GM19043 (cell line): Measurements from ENCODE around the gene PNPLA6.
"Not testable (repeated sequence)": the region's sequence is repeated elsewhere in the genome, so short reads cannot be mapped to it uniquely, and the experiment has no call there.

Experiments
- ATAC-seq: cut with Tn5 transposase; IDR thresholded peaks from one replicate; pipeline ENCODE4 v1.9.1; 2021; ENCODE audit warnings: low read depth; ENCODE audit not compliant: unreplicated experiment

PNPLA6 gene

DNA sequence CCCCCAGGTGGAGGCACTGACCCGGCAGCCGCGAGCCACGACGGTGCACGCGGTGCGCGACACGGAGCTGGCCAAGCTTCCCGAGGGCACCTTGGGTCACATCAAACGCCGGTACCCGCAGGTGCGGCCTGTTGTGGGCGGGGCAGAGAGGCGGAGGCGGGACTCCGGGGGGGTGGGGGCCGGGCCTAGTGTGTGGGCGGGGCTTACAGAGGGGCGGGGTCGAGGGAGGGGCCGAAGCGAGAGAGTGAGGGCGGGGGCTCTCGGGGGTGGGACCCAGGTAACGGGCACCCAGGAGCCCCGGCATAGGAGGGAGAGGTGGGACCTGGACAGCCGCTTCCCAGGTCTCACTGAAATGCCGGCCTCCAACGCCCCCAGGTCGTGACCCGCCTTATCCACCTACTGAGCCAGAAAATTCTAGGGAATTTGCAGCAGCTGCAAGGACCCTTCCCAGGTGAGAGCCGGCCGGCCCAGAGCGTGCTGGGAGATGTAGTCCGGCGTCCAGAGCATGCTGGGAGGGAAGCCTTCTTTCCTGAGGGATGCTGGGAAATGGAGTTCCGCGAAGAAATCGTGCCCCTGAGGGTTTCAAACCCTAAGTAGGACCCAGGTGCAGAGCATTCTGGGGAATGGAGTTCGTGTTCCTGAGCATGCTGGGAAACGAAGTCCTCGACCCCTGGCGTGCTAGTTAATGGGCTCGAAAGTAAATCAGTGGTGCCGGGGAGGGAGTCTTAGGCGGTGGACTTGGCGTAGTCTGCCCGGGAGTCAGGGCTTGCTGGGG, 15.7 kb downstream of the PNPLA6 start:
- no peak for ATAC-seq

DNA sequence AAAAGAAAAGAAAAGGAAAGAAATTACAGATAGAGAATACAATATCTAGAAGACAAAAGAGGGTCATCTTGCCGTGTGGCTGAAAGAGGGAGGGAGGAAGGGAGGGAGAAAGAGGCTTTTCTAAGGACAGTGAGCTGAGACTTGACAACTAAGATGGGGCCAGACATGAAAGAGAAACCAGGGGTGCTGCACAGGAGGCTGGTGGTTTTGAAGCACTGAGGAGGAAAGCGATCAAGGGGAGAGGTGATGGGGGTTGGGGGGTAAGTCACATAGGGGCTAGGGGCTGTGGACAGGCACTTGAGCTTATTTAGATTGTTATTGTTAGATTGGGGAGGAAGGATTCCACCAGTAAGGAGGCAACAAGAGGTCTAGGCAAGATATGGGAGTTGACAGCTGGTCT, 17.3 kb downstream of the PNPLA6 start:
- no peak for ATAC-seq

DNA sequence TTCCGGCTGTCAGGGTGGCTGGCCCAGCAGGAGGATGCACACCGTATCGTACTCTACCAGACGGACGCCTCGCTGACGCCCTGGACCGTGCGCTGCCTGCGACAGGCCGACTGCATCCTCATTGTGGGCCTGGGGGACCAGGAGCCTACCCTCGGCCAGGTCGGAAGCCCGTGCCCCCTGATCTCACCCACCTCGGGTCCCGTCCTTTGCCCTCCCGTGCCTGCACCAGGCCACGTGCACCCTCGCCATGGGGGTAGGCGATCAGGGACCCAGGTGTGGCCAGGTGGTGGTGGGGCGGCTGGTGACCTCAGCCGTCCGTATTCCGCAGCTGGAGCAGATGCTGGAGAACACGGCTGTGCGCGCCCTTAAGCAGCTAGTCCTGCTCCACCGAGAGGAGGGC, 19.0 kb downstream of the PNPLA6 start:
- no peak for ATAC-seq

DNA sequence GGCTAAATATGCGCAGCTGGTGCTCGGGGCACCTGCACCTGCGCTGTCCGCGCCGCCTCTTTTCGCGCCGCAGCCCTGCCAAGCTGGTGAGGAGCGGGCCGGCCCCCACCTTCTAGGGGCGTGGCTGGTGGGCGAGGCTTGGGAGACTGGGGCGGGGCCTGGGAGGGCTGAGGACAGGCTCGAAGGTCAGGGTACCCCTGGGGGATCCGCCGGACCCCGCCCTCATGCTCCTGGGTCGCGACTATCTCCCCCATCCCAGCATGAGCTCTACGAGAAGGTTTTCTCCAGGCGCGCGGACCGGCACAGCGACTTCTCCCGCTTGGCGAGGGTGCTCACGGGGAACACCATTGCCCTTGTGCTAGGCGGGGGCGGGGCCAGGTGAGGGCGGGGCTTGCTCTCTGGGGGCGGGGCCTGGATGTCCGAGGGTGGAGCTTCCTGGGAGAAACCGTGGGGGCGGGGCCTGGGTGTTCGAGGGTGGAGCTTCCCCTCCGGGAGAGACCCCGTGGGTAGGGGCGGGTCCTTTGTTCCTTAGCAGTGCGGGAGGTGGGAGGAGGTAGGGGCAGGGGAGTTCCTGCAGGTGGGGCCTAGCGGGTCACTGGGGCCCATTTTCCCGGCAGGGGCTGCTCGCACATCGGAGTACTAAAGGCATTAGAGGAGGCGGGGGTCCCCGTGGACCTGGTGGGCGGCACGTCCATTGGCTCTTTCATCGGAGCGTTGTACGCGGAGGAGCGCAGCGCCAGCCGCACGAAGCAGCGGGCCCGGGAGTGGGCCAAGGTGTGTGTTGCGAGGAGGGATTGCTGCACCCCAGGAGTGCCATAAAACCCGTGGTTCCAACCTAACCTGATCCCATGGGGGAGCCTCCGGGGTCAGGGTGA, 19.7 kb downstream of the PNPLA6 start:
- ATAC-seq = no peak

DNA sequence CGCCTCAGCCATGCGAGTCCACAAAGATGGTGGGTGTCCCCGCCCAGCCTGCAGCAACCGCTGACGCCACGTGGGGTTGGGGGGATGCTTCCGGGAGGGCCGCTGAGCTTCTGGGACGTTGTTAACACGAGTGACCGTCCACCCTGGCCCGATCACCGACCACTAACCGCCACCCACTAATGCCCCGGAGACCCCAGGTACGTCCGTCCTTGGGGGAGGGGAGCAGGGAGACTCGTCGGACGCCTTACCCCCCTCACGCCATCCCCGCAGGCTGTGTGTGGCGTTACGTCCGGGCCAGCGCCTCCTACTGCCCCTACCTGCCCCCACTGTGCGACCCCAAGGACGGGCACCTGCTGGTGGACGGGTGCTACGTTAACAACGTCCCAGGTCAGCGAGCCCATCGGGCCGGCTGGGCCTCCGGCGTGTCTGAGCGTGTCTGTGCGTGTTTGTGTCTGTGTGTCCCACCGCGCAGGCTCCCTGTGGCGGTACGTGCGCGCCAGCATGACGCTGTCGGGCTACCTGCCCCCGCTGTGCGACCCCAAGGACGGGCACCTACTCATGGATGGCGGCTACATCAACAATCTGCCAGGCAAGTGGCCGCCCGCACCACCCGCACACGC, 21.3 kb downstream of the PNPLA6 start:
- no peak for ATAC-seq

DNA sequence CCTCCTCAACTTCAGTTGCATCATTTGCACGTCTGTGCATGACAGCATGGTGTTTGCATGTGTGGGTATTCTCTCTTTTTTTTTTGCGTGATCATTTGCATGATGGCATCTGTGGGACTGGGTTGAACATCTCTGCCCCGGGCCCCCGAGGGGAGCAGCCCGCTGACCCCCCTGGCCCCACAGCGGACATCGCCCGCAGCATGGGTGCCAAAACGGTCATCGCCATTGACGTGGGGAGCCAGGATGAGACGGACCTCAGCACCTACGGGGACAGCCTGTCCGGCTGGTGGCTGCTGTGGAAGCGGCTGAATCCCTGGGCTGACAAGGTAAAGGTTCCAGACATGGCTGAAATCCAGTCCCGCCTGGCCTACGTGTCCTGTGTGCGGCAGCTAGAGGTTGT, 23.1 kb downstream of the PNPLA6 start:
- ATAC-seq = no peak

DNA sequence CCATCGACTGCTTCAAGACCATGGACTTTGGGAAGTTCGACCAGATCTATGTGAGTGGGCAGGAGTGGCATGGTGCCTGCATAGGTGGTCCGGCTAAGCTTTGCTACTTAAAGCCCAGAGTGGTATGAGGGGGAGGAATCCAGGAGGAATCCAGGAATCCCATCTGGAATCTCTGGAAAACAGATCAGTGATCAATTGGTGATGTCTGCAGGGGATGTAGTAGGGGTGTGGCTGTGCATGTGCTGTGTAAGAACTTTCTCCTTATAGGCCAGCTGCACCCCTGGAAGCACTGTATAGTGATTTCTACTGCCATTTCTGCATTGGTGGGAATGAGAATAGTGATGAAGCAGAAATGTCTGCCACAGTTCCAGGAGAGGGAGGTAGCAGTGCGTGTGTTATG, 23.6 kb downstream of the PNPLA6 start:
- ATAC-seq = no peak

DNA sequence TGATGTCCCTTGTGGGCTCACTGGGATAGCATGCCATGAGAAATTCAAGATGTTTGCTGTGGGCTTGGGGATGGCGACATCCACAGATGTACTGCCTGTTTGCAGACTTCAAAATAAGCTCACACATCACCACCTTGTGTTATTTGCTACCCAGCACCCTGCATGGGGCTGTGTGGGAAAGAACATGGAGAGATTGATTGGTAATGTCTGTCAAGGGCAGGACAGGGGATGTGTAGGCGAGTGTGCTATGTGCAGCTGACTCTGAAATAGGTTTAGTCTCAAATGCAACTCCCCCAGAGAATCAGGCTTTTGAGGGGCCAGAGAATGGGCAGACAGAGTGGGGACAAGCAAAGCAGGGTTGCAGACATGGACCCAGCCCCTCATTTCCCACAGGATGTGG, 24.7 kb downstream of the PNPLA6 start:
- ATAC-seq = no peak

DNA sequence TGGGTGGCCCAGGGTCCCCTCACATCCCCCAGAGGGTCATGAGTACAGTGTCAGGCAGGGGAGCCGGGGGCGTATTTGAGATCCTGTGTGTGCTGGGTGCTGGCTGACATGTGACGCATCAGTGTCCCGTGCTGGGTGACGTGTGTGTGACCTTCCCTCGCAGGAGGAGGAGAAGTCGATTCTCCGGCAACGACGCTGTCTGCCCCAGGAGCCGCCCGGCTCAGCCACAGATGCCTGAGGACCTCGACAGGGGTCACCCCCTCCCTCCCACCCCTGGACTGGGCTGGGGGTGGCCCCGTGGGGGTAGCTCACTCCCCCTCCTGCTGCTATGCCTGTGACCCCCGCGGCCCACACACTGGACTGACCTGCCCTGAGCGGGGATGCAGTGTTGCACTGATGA, 25.8 kb downstream of the PNPLA6 start:
- ATAC-seq = no peak

DNA sequence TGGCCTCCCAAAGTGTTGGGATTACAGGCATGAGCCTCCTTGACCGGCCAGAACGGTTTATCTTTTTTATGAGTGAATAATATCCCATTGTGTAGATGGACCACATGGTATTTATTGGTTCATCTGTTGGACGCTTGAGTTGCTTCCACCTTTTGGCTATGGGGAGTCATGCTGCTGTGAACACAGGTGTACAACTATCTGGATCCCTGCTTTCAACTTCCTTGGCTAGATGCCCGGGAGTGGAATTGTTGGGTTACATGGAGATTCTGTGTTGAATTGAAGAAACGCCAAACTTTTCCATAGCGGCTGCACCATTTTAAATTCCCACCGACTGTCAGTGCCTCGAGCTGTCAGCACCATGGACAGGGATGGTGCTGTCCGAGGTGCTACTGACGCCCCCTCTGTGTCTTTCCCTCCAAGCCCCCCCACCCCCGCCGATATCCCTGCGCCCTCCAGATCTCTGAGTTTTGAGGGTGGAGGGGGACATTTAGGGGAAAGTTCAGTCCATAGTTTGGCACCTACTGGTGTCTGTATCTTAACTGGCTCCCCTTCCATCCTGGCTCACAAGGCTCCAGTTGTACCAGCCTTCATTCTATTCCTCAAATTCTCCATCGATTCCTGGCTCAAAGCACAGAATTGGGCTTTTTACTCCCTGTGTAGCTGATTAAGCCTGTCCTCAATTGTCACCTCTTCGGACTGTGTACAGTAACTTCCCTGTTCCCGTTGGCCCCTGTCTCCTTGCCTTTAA, 27.3 kb downstream of the PNPLA6 start:
- ATAC-seq = no peak

DNA sequence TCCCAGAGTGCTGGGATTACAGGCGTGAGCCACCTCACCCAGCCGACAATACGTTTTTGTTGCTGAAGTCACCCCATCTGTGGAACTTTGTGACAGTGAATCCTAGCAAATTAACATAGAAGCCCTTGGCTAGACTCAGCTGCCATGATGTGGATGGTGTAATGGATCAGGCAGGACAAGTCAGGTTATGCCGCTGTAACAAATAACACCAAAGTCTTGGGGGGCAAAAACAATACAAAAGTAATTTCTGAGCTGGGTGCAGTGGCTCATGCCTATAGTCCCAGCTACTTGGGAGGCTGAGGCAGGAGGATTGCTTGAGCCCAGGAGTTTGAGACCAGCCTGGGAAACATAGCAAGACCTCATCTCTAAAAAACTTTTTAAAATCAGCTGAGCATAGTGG, 29.3 kb downstream of the PNPLA6 start:
- no peak for ATAC-seq

DNA sequence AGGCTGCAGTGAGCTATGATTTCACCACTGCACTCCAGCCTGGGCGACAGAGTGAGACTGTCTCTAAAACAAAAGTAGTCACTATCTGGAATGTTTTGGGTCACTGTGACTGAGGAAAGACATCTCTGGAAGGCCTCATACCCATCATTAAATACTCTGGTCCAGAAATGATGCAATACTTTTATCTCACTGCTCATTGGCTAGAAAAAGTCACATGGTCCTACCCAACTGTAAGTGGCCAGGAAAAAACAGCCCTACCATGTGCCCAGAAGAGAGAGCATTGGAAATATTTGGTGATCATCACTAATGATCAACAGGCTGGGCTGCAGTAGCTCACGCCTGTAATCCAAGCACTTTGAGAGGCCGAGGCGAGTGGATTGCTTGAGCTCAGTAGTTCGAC, 29.8 kb downstream of the PNPLA6 start:
- no peak for ATAC-seq

DNA sequence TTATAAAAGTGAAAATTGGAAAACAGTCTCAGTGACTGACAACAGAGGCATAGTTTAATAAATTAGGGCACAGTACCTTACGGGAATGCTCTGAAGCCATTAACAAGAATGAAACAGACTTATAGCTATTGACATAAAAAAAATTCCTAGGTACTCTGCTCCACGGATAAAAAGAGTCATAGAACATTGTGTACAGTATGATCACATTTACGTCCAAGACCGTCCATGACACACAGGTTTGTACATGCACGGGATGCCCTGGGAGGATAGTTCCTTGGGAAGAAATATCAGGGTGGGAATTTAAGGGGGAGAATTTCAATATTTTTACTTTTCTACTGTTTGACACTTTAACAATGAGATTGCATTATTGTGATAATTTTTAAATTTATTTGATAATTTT, 35.2 kb downstream of the PNPLA6 start:
- no peak for ATAC-seq

DNA sequence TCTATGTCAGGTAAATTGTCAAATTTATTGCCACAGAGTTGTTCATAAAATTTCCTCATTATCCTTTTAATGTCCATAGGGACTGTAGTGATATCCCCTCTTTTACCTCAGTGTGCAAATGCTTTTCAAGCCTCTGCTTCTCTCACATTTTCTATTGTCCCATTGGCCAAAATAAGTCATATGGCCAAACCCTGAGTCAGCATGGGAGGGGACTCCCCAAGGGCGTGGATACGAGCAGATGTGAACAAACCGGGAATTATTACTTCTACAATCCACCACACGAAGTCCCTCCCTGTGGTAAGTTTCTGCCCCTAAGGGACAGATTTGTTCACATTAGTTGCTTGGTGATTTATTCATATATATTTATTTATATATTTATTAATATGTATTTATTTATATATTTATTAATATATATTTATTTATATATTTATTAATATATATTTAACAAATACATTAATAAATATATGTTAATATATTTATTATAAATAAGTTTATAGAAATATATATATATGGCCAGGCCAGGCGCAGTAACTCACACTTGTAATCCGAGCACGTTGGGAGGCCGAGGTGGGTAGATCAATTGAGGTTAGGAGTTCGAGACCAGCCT, 40.0 kb downstream of the PNPLA6 start:
- no peak for ATAC-seq

DNA sequence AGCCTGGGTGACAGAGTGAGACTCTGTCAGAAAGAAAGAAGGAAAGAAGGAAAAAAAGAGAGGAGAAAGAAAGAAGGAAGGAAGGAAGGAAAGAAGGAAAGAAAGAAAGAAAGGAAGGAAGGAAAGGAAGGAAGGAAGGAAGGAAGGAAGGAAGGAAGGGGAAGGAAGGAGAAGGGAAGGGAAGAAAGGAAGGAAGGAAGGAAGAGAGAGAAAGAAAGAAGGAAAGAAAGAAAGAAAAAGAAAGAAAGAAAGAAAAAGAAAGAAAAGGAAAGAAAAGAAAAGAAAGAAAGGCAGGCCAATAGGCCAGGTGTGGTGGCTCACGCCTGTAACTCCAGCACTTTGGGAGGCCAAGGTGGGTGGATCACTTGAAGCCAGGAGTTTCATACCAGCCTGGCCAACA, 41.9 kb downstream of the PNPLA6 start:
- ATAC-seq = not testable (repeated sequence)

DNA sequence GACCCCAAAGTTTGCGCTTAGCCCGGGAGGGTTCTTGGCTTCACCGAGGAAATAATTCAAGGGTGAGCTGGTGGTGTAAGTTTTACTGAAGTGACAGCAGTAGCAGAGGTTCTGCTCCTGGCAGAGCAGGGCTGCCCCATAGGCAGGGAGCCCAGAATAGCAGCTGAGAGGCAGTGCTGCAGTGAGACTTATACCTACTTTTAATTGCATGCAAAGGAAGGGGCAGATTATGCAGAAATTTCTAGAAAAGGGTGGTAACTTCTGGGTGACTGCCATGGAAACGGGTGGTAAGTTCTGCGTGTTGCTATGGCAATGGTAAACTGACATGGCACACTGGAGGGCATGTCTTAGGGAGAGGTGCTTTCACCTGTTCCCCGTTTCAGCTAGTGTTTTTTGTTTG, 42.6 kb downstream of the PNPLA6 start:
- ATAC-seq = no peak

DNA sequence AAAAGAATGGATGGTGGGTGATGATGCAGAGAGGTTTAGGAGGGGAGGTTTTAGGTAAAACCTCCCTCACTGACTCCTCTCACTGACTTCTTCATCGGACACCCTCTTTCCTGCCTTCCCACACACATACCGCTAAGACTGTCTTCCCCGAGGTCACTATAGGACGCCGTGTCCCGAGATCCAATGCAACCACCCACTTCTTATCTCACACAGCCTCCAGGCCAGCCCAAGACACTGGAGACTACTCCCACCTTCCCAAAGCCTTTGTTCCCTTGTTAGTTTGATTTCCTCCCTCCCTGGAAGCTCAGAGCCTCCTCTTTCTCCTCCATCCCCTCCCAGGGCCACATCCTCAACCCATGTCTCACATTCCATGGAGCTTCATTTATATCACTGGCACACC, 43.7 kb downstream of the PNPLA6 start:
- no peak for ATAC-seq

DNA sequence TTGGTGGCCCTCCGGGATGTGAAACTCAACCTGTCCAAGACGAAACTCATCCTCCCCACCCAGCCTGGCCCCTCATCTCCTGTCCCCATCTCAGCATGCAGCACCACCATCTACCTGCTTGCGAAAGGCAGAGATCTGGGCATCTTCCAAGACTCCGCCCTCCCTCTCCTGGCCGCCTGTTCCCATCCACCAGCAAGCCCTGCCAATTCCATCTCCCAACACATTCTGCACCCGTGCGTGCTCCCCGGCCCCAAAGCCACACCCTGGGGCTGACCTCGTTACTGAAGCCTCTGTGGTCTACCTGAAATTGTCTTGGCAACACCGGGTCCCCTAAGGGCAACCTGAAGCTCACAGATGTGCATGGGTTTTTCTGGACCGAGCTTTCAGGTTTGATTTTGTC, 46.9 kb downstream of the PNPLA6 start:
- no peak for ATAC-seq

DNA sequence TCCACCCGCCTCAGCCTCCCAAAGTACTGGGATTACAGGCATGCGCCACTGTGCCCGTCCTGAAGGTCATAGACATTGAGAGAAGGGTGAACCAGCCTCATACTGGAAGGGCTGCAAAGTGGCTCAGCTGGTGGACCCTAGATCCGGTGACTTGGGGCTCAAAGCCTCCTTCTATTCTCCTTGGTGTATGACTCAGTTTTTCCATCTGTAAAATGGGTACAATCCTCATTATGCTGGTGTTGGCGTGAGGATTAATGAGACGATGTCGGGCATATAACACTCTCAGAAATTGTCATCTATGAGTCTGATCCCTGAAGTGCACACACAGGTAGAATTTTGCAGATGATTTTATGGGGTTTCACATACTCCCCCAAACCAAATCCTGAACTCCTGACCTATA, 54.3 kb downstream of the PNPLA6 start:
- no peak for ATAC-seq

DNA sequence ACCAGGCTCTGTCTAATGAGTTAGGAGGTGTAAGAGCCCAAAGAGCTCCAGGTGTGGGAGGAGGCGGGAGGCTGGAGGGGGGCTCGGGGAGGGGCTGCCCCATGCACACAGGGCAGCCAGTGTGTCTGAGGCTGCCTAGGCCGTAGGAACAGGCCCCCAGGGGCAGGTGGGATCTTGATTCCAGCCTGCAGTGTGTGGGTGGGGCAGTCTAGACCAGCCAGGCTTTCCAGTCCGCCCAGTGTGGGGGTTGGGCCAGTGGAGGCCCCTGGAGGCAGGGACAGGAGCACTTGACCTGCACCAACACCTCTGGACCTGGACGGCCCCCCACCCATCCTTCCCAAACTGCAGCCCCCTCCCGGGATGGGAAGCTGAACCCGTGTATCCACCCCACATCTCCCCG, 54.7 kb downstream of the PNPLA6 start:
- ATAC-seq = no peak
